GM12878 (cell line): ENCODE results near the gene SIK3. TPM values are rescaled to one million over a fixed set of nuclear protein-coding genes. Genes with fewer than 3 reads are reported as not detected.
A peak's percentile ranks its signal among the peaks of the same experiment; 100 is the strongest.

ENCODE experiments used
- ATAC-seq: fragments of 200-7000 bp; cut with Tn5 transposase; 3 replicates; pipeline ENCODE4 v1.9.1; 2020; ENCODE audit warnings: mild to moderate bottlenecking, moderate library complexity
- BruUV-seq: library from RNA; stranded (reverse); fragments of 400-500 nt; replicated peaks from 2 replicates; lab custom pipeline; 2021; lab: Mats Ljungman, UMichigan
- CTCF ChIA-PET: fragments of 300-600 bp; sonication (Branson Sonifier 250); formaldehyde crosslinking; extraction: SDS; loops from one replicate; lab custom pipeline; 2021; ENCODE audit warnings: inconsistent platforms; lab: Yijun Ruan, JAX
- POLR2A ChIA-PET: fragments of 350-600 bp; formaldehyde crosslinking; extraction: SDS; loops from one replicate; lab custom pipeline; 2021; ENCODE audit warnings: inconsistent platforms; lab: Charles Lee
- RAD21 ChIA-PET: fragments of 300-600 bp; sonication (Branson Sonifier 250); formaldehyde crosslinking; loops from one replicate; lab custom pipeline; 2023; ENCODE audit warnings: antibody characterized with exemption; ENCODE audit not compliant: unreplicated experiment; lab: Charles Lee
- SMC1A ChIA-PET: fragments of 300-600 bp; sonication (Branson Sonifier 250); formaldehyde crosslinking; loops from one replicate; lab custom pipeline; 2023; ENCODE audit not compliant: unreplicated experiment, uncharacterized antibody; lab: Charles Lee
- DNase-seq: peaks from one replicate; pipeline ENCODE4 v3.0.0-alpha.2; 2011; ENCODE audit warnings: low read depth, low spot score
- FAIRE-seq: peaks from 3 replicates; lab custom pipeline; 2011; peaks lifted over from hg19 to GRCh38; lab: Jason Lieb, UNC
- H2AFZ ChIP-seq: 2 replicates; pipeline ENCODE4 v1.6.0; 2011; ENCODE audit warnings: low read depth, low read length, control low read depth; ENCODE audit not compliant: control insufficient read depth
- H3K27ac ChIP-seq: 2 replicates; pipeline ENCODE4 v1.5.1; 2011; ENCODE audit warnings: control low read depth; ENCODE audit not compliant: control insufficient read depth, insufficient read depth
- H3K27me3 ChIP-seq, 2 experiments: replicated peaks in 1 of 2; 2 replicates each; pipeline versions ENCODE4 v1.6.0 to v1.6.1; 2011; ENCODE audit warnings: low read length in 1 of 2; ENCODE audit not compliant: control insufficient read depth in 2 of 2, insufficient read depth in 2 of 2
- H3K36me3 ChIP-seq, 2 experiments: 2 replicates each; pipeline ENCODE4 v1.5.1; 2011; ENCODE audit warnings: low read length in 1 of 2; ENCODE audit not compliant: control insufficient read depth in 2 of 2, insufficient read depth in 2 of 2
- H3K4me1 ChIP-seq: 2 replicates; pipeline ENCODE4 v1.6.1; 2011; ENCODE audit warnings: mild to moderate bottlenecking, low read length, moderate library complexity, mixed read lengths; ENCODE audit not compliant: control insufficient read depth, insufficient read depth
- H3K4me2 ChIP-seq: 2 replicates; pipeline ENCODE4 v1.6.0; 2011; ENCODE audit warnings: control low read depth; ENCODE audit not compliant: control insufficient read depth, insufficient read depth
- H3K4me3 ChIP-seq: fragments of 200-600 bp; sonication (generic); 2 replicates; pipeline ENCODE4 v1.5.1; 2016
- H3K79me2 ChIP-seq: 2 replicates; pipeline ENCODE4 v1.6.0; 2011; ENCODE audit warnings: low read length; ENCODE audit not compliant: control insufficient read depth, insufficient read depth
- H3K9ac ChIP-seq: 2 replicates; pipeline ENCODE4 v1.8.0; 2011; ENCODE audit warnings: low read length, control low read depth, mixed read lengths; ENCODE audit not compliant: control insufficient read depth, insufficient read depth
- H3K9me3 ChIP-seq: replicated peaks from 3 replicates; pipeline ENCODE4 v1.5.1; 2011; ENCODE audit warnings: mild to moderate bottlenecking, low read length; ENCODE audit not compliant: control insufficient read depth, insufficient read depth
- H4K20me1 ChIP-seq: 2 replicates; pipeline ENCODE4 v1.6.0; 2011; ENCODE audit not compliant: control insufficient read depth, insufficient read depth
- ATF2 ChIP-seq: IDR thresholded peaks from 2 replicates; pipeline ENCODE4 v1.6.1; 2012; ENCODE audit warnings: low read length, inconsistent platforms
- ATF3 ChIP-seq: IDR thresholded peaks from 2 replicates; pipeline ENCODE4 v1.6.1; 2011; ENCODE audit warnings: low read depth, mild to moderate bottlenecking, low read length, moderate library complexity, borderline replicate concordance; ENCODE audit errors: extremely low read depth
- ATF7 ChIP-seq: fragments of 450-650 bp; IDR thresholded peaks from 2 replicates; pipeline ENCODE4 v1.6.1; 2016; ENCODE audit warnings: low read depth, mild to moderate bottlenecking
- BCL11A ChIP-seq: IDR thresholded peaks from 2 replicates; pipeline ENCODE4 v1.6.1; 2011; ENCODE audit warnings: low read depth, low read length
- CHD1 ChIP-seq: IDR thresholded peaks from 2 replicates; pipeline ENCODE4 v1.6.1; 2012; ENCODE audit warnings: low read depth, low read length, improper control_type of control experiment
- EED ChIP-seq: sonication (generic); IDR thresholded peaks from 2 replicates; pipeline ENCODE4 v1.6.1; 2016; ENCODE audit warnings: antibody characterized with exemption, low read depth
- EP300 ChIP-seq, 2 experiments: fragments of 150-350 bp in 1 of 2; IDR thresholded peaks; 2 replicates each; pipeline ENCODE4 v1.6.1; 2011 to 2012; ENCODE audit warnings: low read depth in 2 of 2, low read length in 2 of 2, borderline replicate concordance in 1 of 2, improper control_type of control experiment in 1 of 2, inconsistent platforms in 1 of 2; ENCODE audit not compliant: control insufficient read depth in 1 of 2
- EZH2 ChIP-seq: IDR thresholded peaks from 2 replicates; pipeline ENCODE4 v1.6.1; 2012; ENCODE audit warnings: low read depth, mild to moderate bottlenecking, control low read depth, inconsistent platforms, low read length, borderline replicate concordance; ENCODE audit not compliant: control insufficient read depth
- FOXM1 ChIP-seq: IDR thresholded peaks from 2 replicates; pipeline ENCODE4 v1.6.1; 2012; ENCODE audit warnings: low read depth, mild to moderate bottlenecking, inconsistent platforms, low read length, moderate library complexity
- GATAD2B ChIP-seq: fragments of 450-650 bp; conservative IDR thresholded peaks from 2 replicates; pipeline ENCODE4 v1.6.1; 2017; ENCODE audit warnings: low read depth, mild to moderate bottlenecking, moderate library complexity
- HCFC1 ChIP-seq: fragments of 150-350 bp; IDR thresholded peaks from 2 replicates; pipeline ENCODE4 v1.6.1; 2014; ENCODE audit warnings: low read length
- IKZF2 ChIP-seq, 2 experiments: fragments of 450-650 bp; IDR thresholded peaks; 2 replicates each; pipeline ENCODE4 v1.6.1; 2017; ENCODE audit warnings: mild to moderate bottlenecking in 2 of 2, moderate library complexity in 2 of 2
- KAT2A ChIP-seq: conservative IDR thresholded peaks from 2 replicates; pipeline ENCODE4 v1.6.1; 2011; ENCODE audit warnings: low read depth, low read length; ENCODE audit not compliant: control insufficient read depth
- MXI1 ChIP-seq: fragments of 150-350 bp; IDR thresholded peaks from 2 replicates; pipeline ENCODE4 v1.6.1; 2011; ENCODE audit warnings: low read depth, mild to moderate bottlenecking, inconsistent platforms, low read length, improper control_type of control experiment
- NFIC ChIP-seq: IDR thresholded peaks from 2 replicates; pipeline ENCODE4 v1.6.1; 2012; ENCODE audit warnings: low read depth, mild to moderate bottlenecking, inconsistent platforms, low read length, moderate library complexity
- NFXL1 ChIP-seq: fragments of 450-650 bp; IDR thresholded peaks from 2 replicates; pipeline ENCODE4 v1.6.1; 2017; ENCODE audit warnings: antibody characterized with exemption, mild to moderate bottlenecking, borderline replicate concordance
- NR2F1 ChIP-seq: fragments of 450-650 bp; conservative IDR thresholded peaks from 2 replicates; pipeline ENCODE4 v1.6.1; 2017; ENCODE audit warnings: mild to moderate bottlenecking
- POLR2AphosphoS5 ChIP-seq: IDR thresholded peaks from 2 replicates; pipeline ENCODE4 v1.6.1; 2011; ENCODE audit warnings: mild to moderate bottlenecking, low read length, inconsistent platforms
- POU2F2 ChIP-seq: IDR thresholded peaks from 3 replicates; pipeline ENCODE4 v1.6.1; 2011; ENCODE audit warnings: low read depth, mild to moderate bottlenecking, low read length, borderline replicate concordance
- RBBP5 ChIP-seq: fragments of 200-600 bp; sonication (generic); conservative IDR thresholded peaks from 2 replicates; pipeline ENCODE4 v1.6.1; 2016
- SMAD5 ChIP-seq: IDR thresholded peaks from 2 replicates; pipeline ENCODE4 v1.6.1; 2016; ENCODE audit warnings: antibody characterized with exemption, low read depth
- TCF7 ChIP-seq: IDR thresholded peaks from 2 replicates; pipeline ENCODE4 v1.6.1; 2014; ENCODE audit warnings: antibody characterized with exemption, borderline replicate concordance
- YY1 ChIP-seq: IDR thresholded peaks from 2 replicates; pipeline ENCODE4 v1.6.1; 2011; ENCODE audit warnings: low read depth, mild to moderate bottlenecking, low read length
- ZSCAN29 ChIP-seq: fragments of 450-650 bp; IDR thresholded peaks from 2 replicates; pipeline ENCODE4 v1.6.1; 2017; ENCODE audit warnings: mild to moderate bottlenecking, moderate library complexity
- WGBS: methylation state at CpG from one replicate; pipeline ENCODE4 v1.1.6; 2016; ENCODE audit warnings: low lambda C conversion rate; ENCODE audit not compliant: insufficient replicate concordance, insufficient coverage; ENCODE audit errors: missing lambda C conversion rate; 5-methylcytosine and 5-hydroxymethylcytosine counted together
- in situ Hi-C: fragments of 300-500 bp; cut with MboI; formaldehyde crosslinking; loops from 9 replicates; pipeline ENCODE4 v1.14.3; 2018; ENCODE audit warnings: mixed read lengths
- intact Hi-C: fragments of 100-400 bp; cut with micrococcal nuclease; formaldehyde crosslinking; loops from one replicate; pipeline ENCODE4 v1.14.2; 2022; ENCODE audit not compliant: unreplicated experiment
- polyA plus RNA-seq, 11 experiments: library from polyadenylated mRNA; depleted of rRNA in 4 of 11; unstranded in 6 of 11; stranded (reverse) in 5 of 11; fragments of >200 nt; fragmentation: Nextera tagmentation in 4 of 11; fragmentation: Illumina TruSeq in 1 of 11; extraction: Ambion mirVana in 4 of 11; extraction: Trizol in 1 of 11; gene quantifications; 1 replicate in 1 of 11; 2 replicates in 10 of 11; pipeline versions ENCODE4 v1.2.1 to v1.2.3, GENCODE V29; 2011 to 2016; ENCODE audit warnings: inconsistent platforms in 2 of 11, missing spikeins in 2 of 11, low read depth in 1 of 11
- total RNA-seq, 4 experiments: library from RNA; depleted of rRNA in 3 of 4; stranded (reverse); fragments of >200 nt in 3 of 4; fragmentation: Illumina TruSeq in 1 of 4; extraction: Trizol in 1 of 4; gene quantifications; 2 replicates each; pipeline versions ENCODE4 v1.2.1 to v1.2.3, GENCODE V29; 2013 to 2021

SIK3 gene
- total and polyA plus RNA-seq, 10 of the 15 experiments (the other 5 are each of a cell fraction or from before 2014, with no cell fraction given): 2.5 to 31.9 (median 11.1) TPM

GRCh38 chr11:117096201-117096991 lies 1.8 kb downstream of the SIK3 start:
- peak; percentile 47 for FAIRE-seq
- SMC1A ChIA-PET: interaction anchor here (0.8 to 14.6 kb wide), 17 partner anchors 11 to 310 kb away, joined by 3 to 166 read pairs (median 5); no protein-coding TSS in a partner anchor
- peak overlapping the region; percentile 81 for H3K27ac ChIP-seq
- intact Hi-C loops (loop anchor here (1.0 to 5.0 kb wide), 4 partner anchors 33 to 169 kb away; no protein-coding TSS in a partner anchor), in situ Hi-C loops (no loop called here)
- H3K79me2 ChIP-seq: peaks cover 72% of the 10 kb centered on the region
- peak overlapping the region; percentile 96 for H3K4me2 ChIP-seq
- H3K9ac ChIP-seq: peak overlapping the region; percentile 68
- 16% methylated on average over 6 of the region's 6 CpGs for WGBS
- ATAC-seq: peak; percentile 80
- peak overlapping the region; percentile 96 for H3K4me3 ChIP-seq
- no peak overlapping the region; the same call in 1 of the 2 replicates for H2AFZ ChIP-seq
- POLR2A ChIA-PET: interaction anchor here (0.8 to 3.5 kb wide), 11 partner anchors 18 to 310 kb away, joined by 3 to 17 read pairs (median 5); partner anchors contain the start of gene ZPR1
- no peaks in the 10 kb centered on the region for H3K9me3 ChIP-seq
- peaks cover 42% of the 10 kb centered on the region for H3K4me1 ChIP-seq
- H3K27me3 ChIP-seq: no peaks in the 10 kb centered on the region
- RAD21 ChIA-PET: interaction anchor here (0.7 to 5.6 kb wide), 16 partner anchors 20 to 305 kb away, joined by 3 to 41 read pairs (median 5); partner anchors contain the start of gene APOA5
- BruUV-seq: no TSS peak
- peak; percentile 77 for DNase-seq
- peaks cover 5% of the 10 kb centered on the region; the same call in 1 of the 2 replicates for H4K20me1 ChIP-seq
- CTCF ChIA-PET: interaction anchor here (0.5 to 3.8 kb wide), 16 partner anchors 10 to 296 kb away, joined by 3 to 21 read pairs (median 4); no protein-coding TSS in a partner anchor
- peaks cover 0 to 2% of the 10 kb centered on the region in 2 experiments; a peak in 2 of 4 replicates for H3K36me3 ChIP-seq
- TF ChIP-seq EED (peak; percentile 85), NR2F1 (peak; percentile 63), MXI1 (peak; percentile 66; the same call in 1 of the 2 replicates), ATF7 (peak; percentile 39; the same call in 1 of the 2 replicates), NFXL1 (no peak), SMAD5 (no peak), HCFC1 (no peak), GATAD2B (peak; percentile 47), ZSCAN29 (no peak), ATF3 (no peak), TCF7 (no peak), IKZF2 (IDR thresholded peaks at IDR 0.05) (peak; percentile 48 to 66; a peak in 2 of 4 replicates), POU2F2 (no peak), FOXM1 (peak; percentile 55; the same call in 1 of the 2 replicates), ATF2 (peak; percentile 64; the same call in 1 of the 2 replicates), NFIC (peak; percentile 77), YY1 (peak; percentile 85), CHD1 (peak; percentile 81; the same call in 1 of the 2 replicates), RBBP5 (no peak), BCL11A (peak; percentile 86), EP300 (IDR thresholded peaks at IDR 0.05; ENCODE audit: borderline replicate concordance in 1 of 2, control insufficient read depth in 1 of 2, low read depth in 2 of 2, low read length in 2 of 2) (peak; percentile 74 to 89; a peak in 3 of 4 replicates), KAT2A (no peak), POLR2AphosphoS5 (peak; percentile 66), EZH2 (no peak)
